Upper lobe of left lung (tissue), 4 donors: ENCODE measurements around the gene FGF14.

Experiments
- EP300 ChIP-seq, 4 donors: sonication (generic); formaldehyde crosslinking; IDR thresholded peaks; one replicate each; pipeline ENCODE4 v1.5.1; 2017; ENCODE audit warnings: antibody characterized with exemption in 4 of 4, control low read depth in 2 of 4
- TF ChIP-seq, protein P1 (sequence below), 6 experiments: fragments of 450-650 bp in 4 of 6; fragments of 200-600 bp in 2 of 6; sonication (generic) in 2 of 6; IDR thresholded peaks; one replicate each; pipeline ENCODE4 v1.5.1; 2016 to 2019; ENCODE audit warnings: antibody characterized with exemption in 6 of 6

DNA sequence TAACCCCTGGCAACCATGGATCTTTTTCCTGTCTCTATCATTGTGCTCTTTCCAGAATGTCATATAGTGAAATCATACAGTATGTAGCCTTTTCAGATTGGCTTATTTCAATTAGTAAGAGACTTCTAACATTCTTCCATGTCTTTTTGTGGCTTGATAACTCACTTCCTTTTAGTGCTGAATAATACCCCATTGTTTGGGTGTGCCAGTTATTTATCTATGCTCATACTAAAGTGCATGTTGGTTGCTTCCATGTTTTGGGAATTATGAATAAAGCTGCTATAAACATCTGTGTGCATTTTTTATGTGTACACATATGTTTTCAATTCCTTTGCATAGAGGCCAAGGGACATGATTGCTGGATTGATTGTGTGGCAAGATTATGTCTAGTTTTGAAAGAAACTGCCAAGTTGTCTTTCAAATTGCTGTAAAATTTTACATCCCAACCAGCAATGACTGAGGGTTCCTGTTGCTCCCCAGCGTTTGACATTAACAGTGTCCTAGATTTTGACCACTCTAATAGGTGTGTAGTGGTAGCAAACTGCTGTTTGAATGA lies 590.5 kb downstream of the FGF14 start:
- TF ChIP-seq EP300 (IDR thresholded peaks at IDR 0.05): no peak
- TF ChIP-seq, protein P1, sequence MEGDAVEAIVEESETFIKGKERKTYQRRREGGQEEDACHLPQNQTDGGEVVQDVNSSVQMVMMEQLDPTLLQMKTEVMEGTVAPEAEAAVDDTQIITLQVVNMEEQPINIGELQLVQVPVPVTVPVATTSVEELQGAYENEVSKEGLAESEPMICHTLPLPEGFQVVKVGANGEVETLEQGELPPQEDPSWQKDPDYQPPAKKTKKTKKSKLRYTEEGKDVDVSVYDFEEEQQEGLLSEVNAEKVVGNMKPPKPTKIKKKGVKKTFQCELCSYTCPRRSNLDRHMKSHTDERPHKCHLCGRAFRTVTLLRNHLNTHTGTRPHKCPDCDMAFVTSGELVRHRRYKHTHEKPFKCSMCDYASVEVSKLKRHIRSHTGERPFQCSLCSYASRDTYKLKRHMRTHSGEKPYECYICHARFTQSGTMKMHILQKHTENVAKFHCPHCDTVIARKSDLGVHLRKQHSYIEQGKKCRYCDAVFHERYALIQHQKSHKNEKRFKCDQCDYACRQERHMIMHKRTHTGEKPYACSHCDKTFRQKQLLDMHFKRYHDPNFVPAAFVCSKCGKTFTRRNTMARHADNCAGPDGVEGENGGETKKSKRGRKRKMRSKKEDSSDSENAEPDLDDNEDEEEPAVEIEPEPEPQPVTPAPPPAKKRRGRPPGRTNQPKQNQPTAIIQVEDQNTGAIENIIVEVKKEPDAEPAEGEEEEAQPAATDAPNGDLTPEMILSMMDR (IDR thresholded peaks at IDR 0.05): no peak
